IMR-90 (cell line): ENCODE results near the gene MAN2C1. TPM values are rescaled to one million over a fixed set of nuclear protein-coding genes. Genes with fewer than 3 reads are reported as not detected.

ENCODE experiments used
- ATAC-seq: fragments of 200-7000 bp; cut with Tn5 transposase; 2 replicates; pipeline ENCODE4 v1.9.1; 2020; ENCODE audit warnings: low read depth, mild to moderate bottlenecking, moderate library complexity
- BruUV-seq: library from RNA; stranded (reverse); fragments of 400-500 nt; replicated peaks from 2 replicates; lab custom pipeline; 2021; lab: Mats Ljungman, UMichigan
- CTCF ChIA-PET: fragments of 300-600 bp; formaldehyde crosslinking; extraction: SDS; loops from one replicate; lab custom pipeline; 2021; ENCODE audit warnings: antibody characterized with exemption; lab: Yijun Ruan, JAX
- POLR2A ChIA-PET: fragments of 300-600 bp; sonication (Branson Sonifier 250); formaldehyde crosslinking; loops from one replicate; lab custom pipeline; 2022; ENCODE audit warnings: antibody characterized with exemption; ENCODE audit not compliant: unreplicated experiment; lab: Charles Lee
- DNase-seq: peaks from one replicate; pipeline ENCODE4 v3.0.0; 2013
- H2AFZ ChIP-seq: replicated peaks from 2 replicates; pipeline ENCODE3; 2013; ENCODE audit warnings: low read length, mild to moderate bottlenecking; ENCODE audit not compliant: poor library complexity
- H2AK5ac ChIP-seq: 2 replicates; pipeline ENCODE4 v1.6.1; 2013; ENCODE audit warnings: low read depth, low read length, inconsistent platforms
- H2AK9ac ChIP-seq: replicated peaks from 2 replicates; pipeline ENCODE3; 2013; ENCODE audit warnings: mild to moderate bottlenecking, low read depth, low read length, moderate library complexity; ENCODE audit not compliant: poor library complexity
- H2BK120ac ChIP-seq: 2 replicates; pipeline ENCODE4 v1.6.1; 2013; ENCODE audit warnings: low read depth, low read length, inconsistent platforms
- H2BK15ac ChIP-seq: 3 replicates; pipeline ENCODE4 v1.6.1; 2013; ENCODE audit warnings: low read depth, low read length, inconsistent platforms
- H2BK20ac ChIP-seq: 2 replicates; pipeline ENCODE4 v1.6.1; 2013; ENCODE audit warnings: low read depth, mild to moderate bottlenecking, inconsistent platforms, low read length, moderate library complexity
- H2BK5ac ChIP-seq: 2 replicates; pipeline ENCODE4 v1.6.1; 2013; ENCODE audit warnings: mild to moderate bottlenecking, low read depth, low read length, inconsistent platforms; ENCODE audit not compliant: poor library complexity, severe bottlenecking
- H3K14ac ChIP-seq: replicated peaks from 2 replicates; pipeline ENCODE4 v1.6.1; 2013; ENCODE audit warnings: low read depth, low read length, inconsistent platforms
- H3K18ac ChIP-seq: 2 replicates; pipeline ENCODE4 v1.6.1; 2013; ENCODE audit warnings: low read depth, low read length, control low read depth
- H3K23ac ChIP-seq: 2 replicates; pipeline ENCODE4 v1.6.1; 2013; ENCODE audit warnings: low read depth, low read length, inconsistent platforms
- H3K27ac ChIP-seq: 2 replicates; pipeline ENCODE4 v1.5.1; 2013; ENCODE audit warnings: mild to moderate bottlenecking, control low read depth, low read length; ENCODE audit not compliant: insufficient read depth
- H3K27me3 ChIP-seq: 2 replicates; pipeline ENCODE4 v1.6.1; 2013; ENCODE audit warnings: low read length; ENCODE audit not compliant: control insufficient read depth, insufficient read depth
- H3K36me3 ChIP-seq: 2 replicates; pipeline ENCODE4 v1.6.1; 2013; ENCODE audit warnings: low read length, mixed read lengths; ENCODE audit not compliant: control insufficient read depth, insufficient read depth
- H3K4ac ChIP-seq: 2 replicates; pipeline ENCODE4 v1.6.1; 2013; ENCODE audit warnings: low read depth, low read length, inconsistent platforms
- H3K4me1 ChIP-seq: 2 replicates; pipeline ENCODE4 v1.6.1; 2013; ENCODE audit warnings: low read length, mixed read lengths; ENCODE audit not compliant: control insufficient read depth, insufficient read depth
- H3K4me2 ChIP-seq: 2 replicates; pipeline ENCODE4 v1.6.1; 2013; ENCODE audit warnings: low read depth, mild to moderate bottlenecking, control low read depth, low read length, moderate library complexity
- H3K4me3 ChIP-seq: 2 replicates; pipeline ENCODE4 v1.5.1; 2013; ENCODE audit warnings: low read depth, mild to moderate bottlenecking, control low read depth, low read length, moderate library complexity; ENCODE audit not compliant: insufficient read depth
- H3K56ac ChIP-seq: 2 replicates; pipeline ENCODE4 v1.6.1; 2013; ENCODE audit warnings: low read length, inconsistent platforms; ENCODE audit not compliant: insufficient read depth; ENCODE audit errors: extremely low read depth
- H3K79me1 ChIP-seq, 2 experiments: 2 replicates each; pipeline ENCODE4 v1.6.1; 2013; ENCODE audit warnings: low read length in 2 of 2, inconsistent platforms in 1 of 2, low read depth in 1 of 2
- H3K9ac ChIP-seq: 2 replicates; pipeline ENCODE4 v1.6.1; 2013; ENCODE audit warnings: low read depth, low read length, control low read depth
- H3K9me1 ChIP-seq: 2 replicates; pipeline ENCODE4 v1.6.1; 2013; ENCODE audit warnings: low read length, inconsistent platforms; ENCODE audit not compliant: insufficient read depth
- H3K9me3 ChIP-seq: 2 replicates; pipeline ENCODE4 v1.6.1; 2013; ENCODE audit warnings: low read length; ENCODE audit not compliant: control insufficient read depth, insufficient read depth
- H4K20me1 ChIP-seq: 2 replicates; pipeline ENCODE4 v1.6.1; 2013; ENCODE audit warnings: low read length, inconsistent platforms; ENCODE audit not compliant: insufficient read depth
- H4K5ac ChIP-seq: 2 replicates; pipeline ENCODE4 v1.6.1; 2013; ENCODE audit warnings: mild to moderate bottlenecking, low read depth, low read length, control low read depth
- H4K8ac ChIP-seq, 2 experiments: 2 replicates each; pipeline ENCODE4 v1.6.1; 2013; ENCODE audit warnings: low read depth in 2 of 2, low read length in 2 of 2, control low read depth in 1 of 2, inconsistent platforms in 1 of 2
- H4K91ac ChIP-seq: 2 replicates; pipeline ENCODE4 v1.6.1; 2013; ENCODE audit warnings: low read depth, low read length, inconsistent platforms; ENCODE audit not compliant: insufficient read depth
- BHLHE40 ChIP-seq: fragments of 150-350 bp; IDR thresholded peaks from 2 replicates; pipeline ENCODE4 v1.6.1; 2016; ENCODE audit warnings: mild to moderate bottlenecking, low read depth, low read length
- CEBPB ChIP-seq: IDR thresholded peaks from 2 replicates; pipeline ENCODE4 v1.6.1; 2012; ENCODE audit warnings: low read depth, low read length, improper control_type of control experiment
- CHD1 ChIP-seq: IDR thresholded peaks from 2 replicates; pipeline ENCODE4 v1.6.1; 2012; ENCODE audit warnings: low read depth, low read length, improper control_type of control experiment
- CTCF ChIP-seq: conservative IDR thresholded peaks from 2 replicates; pipeline ENCODE4 v1.5.1; 2012; ENCODE audit warnings: mild to moderate bottlenecking, low read depth, low read length, improper control_type of control experiment
- FOS ChIP-seq: fragments of 150-350 bp; IDR thresholded peaks from 2 replicates; pipeline ENCODE4 v1.6.1; 2016; ENCODE audit warnings: low read depth, low read length
- MXI1 ChIP-seq: IDR thresholded peaks from 2 replicates; pipeline ENCODE4 v1.6.1; 2012; ENCODE audit warnings: low read depth, mild to moderate bottlenecking, low read length, moderate library complexity, borderline replicate concordance
- POLR2A ChIP-seq: IDR thresholded peaks from 2 replicates; pipeline ENCODE4 v1.6.1; 2012; ENCODE audit warnings: mild to moderate bottlenecking, low read depth, low read length
- RFX5 ChIP-seq: IDR thresholded peaks from 2 replicates; pipeline ENCODE4 v1.8.0; 2012; ENCODE audit warnings: low read depth, mild to moderate bottlenecking, low read length, moderate library complexity
- SMC3 ChIP-seq: fragments of 150-350 bp; IDR thresholded peaks from 2 replicates; pipeline ENCODE4 v1.6.1; 2016; ENCODE audit warnings: low read depth, mild to moderate bottlenecking, antibody characterized with exemption, low read length, moderate library complexity
- WGBS, 2 experiments: methylation state at CpG; one replicate each; pipeline versions ENCODE4 v1.1.5 to v1.1.7; 2013; ENCODE audit warnings: missing lambda C conversion rate in 2 of 2; ENCODE audit not compliant: insufficient read length in 1 of 2; ENCODE audit errors: extremely low coverage in 2 of 2; 5-methylcytosine and 5-hydroxymethylcytosine counted together
- dilution Hi-C: fragments of 300-500 bp; cut with HindIII; formaldehyde crosslinking; loops from one replicate; pipeline ENCODE4 v1.14.3; 2018; ENCODE audit warnings: low sequenced_read_pairs; ENCODE audit not compliant: unreplicated experiment
- in situ Hi-C: fragments of 300-500 bp; cut with MboI; formaldehyde crosslinking; loops from 3 replicates; pipeline ENCODE4 v1.14.3; 2019; ENCODE audit warnings: low sequenced_read_pairs, inconsistent platforms, mixed read lengths
- intact Hi-C: fragments of 100-400 bp; cut with micrococcal nuclease; formaldehyde crosslinking; loops from 2 replicates; pipeline ENCODE4 v1.10.0; 2022
- polyA plus RNA-seq, 3 experiments: library from polyadenylated mRNA; depleted of rRNA; stranded (reverse); fragments of >200 nt; gene quantifications; 2 replicates each; pipeline ENCODE4 v1.2.3, GENCODE V29; 2012; ENCODE audit warnings: low replicate concordance in 1 of 3
- total RNA-seq: library from RNA; depleted of rRNA; stranded (reverse); fragments of >200 nt; gene quantifications from 2 replicates; pipeline ENCODE4 v1.2.3, GENCODE V29; 2012

Gene MAN2C1
- total and polyA plus RNA-seq, 2 of the 4 experiments (the other 2 are of a cell fraction) = 34.8 to 153 TPM

GRCh38 chr15:75362642-75363249 lies 5.7 kb downstream of the MAN2C1 start:
- dilution Hi-C loops = no loop called here
- 0 out of 2 replicates have a peak, but pooled peaks cover 1% of the 10 kb centered on the region for H3K4me1 ChIP-seq
- no peak overlapping the region for H2BK120ac ChIP-seq
- TF ChIP-seq CTCF = no peak
- no peak for TF ChIP-seq BHLHE40
- TF ChIP-seq RFX5 = no peak
- no peak for TF ChIP-seq POLR2A
- TF ChIP-seq CEBPB = no peak
- no peak for TF ChIP-seq MXI1
- TF ChIP-seq FOS = no peak
- no peak for TF ChIP-seq CHD1
- no peak for TF ChIP-seq SMC3
- no peak overlapping the region for H3K9ac ChIP-seq
- no peak overlapping the region for H2BK20ac ChIP-seq
- intact Hi-C loops = no loop called here
- H3K56ac ChIP-seq = no peak overlapping the region
- H3K4me3 ChIP-seq = no peak overlapping the region
- no peak overlapping the region for H3K18ac ChIP-seq
- CTCF ChIA-PET = no interaction called here
- H2BK5ac ChIP-seq = no peak overlapping the region
- no peak overlapping the region for H3K23ac ChIP-seq
- no peak overlapping the region for H4K8ac ChIP-seq
- H3K9me1 ChIP-seq = peaks cover 4% of the 10 kb centered on the region; the same call in 1 of the 2 replicates
- no peak overlapping the region for H3K4ac ChIP-seq
- BruUV-seq = no TSS peak
- POLR2A ChIA-PET = no interaction called here
- H3K79me1 ChIP-seq = peaks cover 12 to 27% of the 10 kb centered on the region in 2 experiments; a peak in 3 of 4 replicates
- H3K36me3 ChIP-seq = peaks cover 70% of the 10 kb centered on the region
- ATAC-seq (no peak), DNase-seq (no peak)
- no CpG with 5 or more reads among the region's 7 CpGs for WGBS, 2 experiments
- H3K27ac ChIP-seq = no peak overlapping the region
- in situ Hi-C loops = no loop called here
- no peak overlapping the region for H3K4me2 ChIP-seq
- no peak overlapping the region for H2BK15ac ChIP-seq
- H4K20me1 ChIP-seq = peaks cover 16% of the 10 kb centered on the region; the same call in 1 of the 2 replicates
- H4K5ac ChIP-seq = no peak overlapping the region
- no peak overlapping the region for H2AK9ac ChIP-seq
- no peaks in the 10 kb centered on the region for H3K27me3 ChIP-seq
- H2AK5ac ChIP-seq = no peak overlapping the region
- H4K91ac ChIP-seq = no peak overlapping the region
- H3K9me3 ChIP-seq = no peaks in the 10 kb centered on the region
- H2AFZ ChIP-seq = no peak overlapping the region
- H3K14ac ChIP-seq = no peak overlapping the region
